Left lobe of liver (tissue), 2 donors: Measurements from ENCODE around the gene VGLL2. TPM values are rescaled to one million over a fixed set of nuclear protein-coding genes. Genes with fewer than 3 reads are reported as not detected.

Source experiments
- ATAC-seq: fragments of 200-7000 bp; cut with Tn5 transposase; one replicate; pipeline ENCODE4 v1.9.1; 2020; ENCODE audit warnings: mild to moderate bottlenecking, moderate library complexity
- DNase-seq: peaks from one replicate; pipeline ENCODE4 v3.0.0-alpha.2; 2020; ENCODE audit warnings: low spot score
- total RNA-seq: library from RNA; stranded (reverse); gene quantifications from one replicate; pipeline ENCODE4 v1.2.1, GENCODE V29; 2021
- donor health status: DM: no; HTN: no; CAD: no; lungs with moderate emphysema.
- donor health status: DM: no; HTN: yes; CAD: no.

VGLL2 gene
- total RNA-seq, 1 donor from 2014 or later = not detected

DNA sequence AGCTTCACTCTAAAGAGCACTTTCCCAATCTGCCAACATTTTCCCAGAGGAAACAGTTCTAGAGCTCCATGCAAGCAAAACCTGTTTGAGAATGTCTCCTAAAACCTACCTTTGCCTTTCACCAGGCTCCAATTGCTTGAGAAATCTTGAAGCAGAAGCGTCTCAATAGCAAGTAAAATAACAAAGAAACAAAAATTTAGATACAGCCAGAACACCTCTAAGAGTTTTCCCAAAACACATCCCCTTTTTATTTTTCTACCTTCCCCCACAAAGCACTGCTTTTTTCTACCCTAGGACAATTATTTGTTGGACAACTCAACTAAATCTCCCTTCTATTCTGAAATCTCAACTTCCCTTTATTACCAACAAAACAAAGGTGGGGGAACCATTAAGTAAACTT is 3.6 kb downstream of the VGLL2 start:
- no peak for ATAC-seq

GRCh38 chr6:117269638-117270054 is 4.3 kb downstream of the VGLL2 start:
- ATAC-seq (no peak), DNase-seq (no peak)

More for the DNA sequence above, 3.6 kb downstream of the VGLL2 start:
- DNase-seq = no peak

DNA sequence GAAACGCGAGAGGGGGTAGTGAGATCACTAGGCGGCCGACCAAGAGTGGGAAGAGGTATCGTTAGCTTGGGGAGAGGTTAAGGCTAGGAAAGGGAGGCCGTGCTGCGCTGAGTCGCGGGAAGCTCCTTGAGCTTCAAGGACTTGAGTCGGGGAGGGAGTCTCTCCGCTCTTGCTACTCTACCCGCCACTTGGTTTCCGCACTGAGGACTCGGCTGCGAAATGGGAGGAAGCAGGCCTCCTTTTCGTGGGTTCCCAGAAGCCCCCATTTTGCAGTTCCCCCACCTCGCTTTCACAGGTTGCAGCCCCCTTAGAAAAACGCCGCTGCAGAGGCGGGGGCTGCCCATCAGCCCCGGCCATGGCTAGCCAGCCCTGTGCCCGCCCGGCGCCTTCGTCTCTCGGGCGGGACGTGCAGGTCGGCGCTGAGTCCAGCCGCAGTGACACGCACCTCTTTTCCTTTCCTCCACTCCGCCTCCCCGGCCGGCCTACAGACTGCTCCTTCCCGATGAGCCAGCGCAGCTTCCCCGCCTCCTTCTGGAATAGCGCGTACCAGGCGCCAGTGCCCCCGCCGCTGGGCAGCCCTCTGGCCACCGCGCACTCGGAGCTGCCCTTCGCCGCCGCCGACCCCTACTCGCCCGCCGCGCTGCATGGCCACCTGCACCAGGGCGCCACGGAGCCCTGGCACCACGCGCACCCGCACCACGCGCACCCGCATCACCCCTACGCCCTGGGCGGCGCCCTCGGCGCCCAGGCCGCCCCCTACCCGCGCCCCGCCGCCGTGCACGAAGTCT is 4.9 kb downstream of the VGLL2 start:
- DNase-seq (no peak), ATAC-seq (peak; percentile 35)

GRCh38 chr6:117270843-117271507 is 5.6 kb downstream of the VGLL2 start:
- peak; percentile 41 for ATAC-seq
- DNase-seq = no peak

DNA sequence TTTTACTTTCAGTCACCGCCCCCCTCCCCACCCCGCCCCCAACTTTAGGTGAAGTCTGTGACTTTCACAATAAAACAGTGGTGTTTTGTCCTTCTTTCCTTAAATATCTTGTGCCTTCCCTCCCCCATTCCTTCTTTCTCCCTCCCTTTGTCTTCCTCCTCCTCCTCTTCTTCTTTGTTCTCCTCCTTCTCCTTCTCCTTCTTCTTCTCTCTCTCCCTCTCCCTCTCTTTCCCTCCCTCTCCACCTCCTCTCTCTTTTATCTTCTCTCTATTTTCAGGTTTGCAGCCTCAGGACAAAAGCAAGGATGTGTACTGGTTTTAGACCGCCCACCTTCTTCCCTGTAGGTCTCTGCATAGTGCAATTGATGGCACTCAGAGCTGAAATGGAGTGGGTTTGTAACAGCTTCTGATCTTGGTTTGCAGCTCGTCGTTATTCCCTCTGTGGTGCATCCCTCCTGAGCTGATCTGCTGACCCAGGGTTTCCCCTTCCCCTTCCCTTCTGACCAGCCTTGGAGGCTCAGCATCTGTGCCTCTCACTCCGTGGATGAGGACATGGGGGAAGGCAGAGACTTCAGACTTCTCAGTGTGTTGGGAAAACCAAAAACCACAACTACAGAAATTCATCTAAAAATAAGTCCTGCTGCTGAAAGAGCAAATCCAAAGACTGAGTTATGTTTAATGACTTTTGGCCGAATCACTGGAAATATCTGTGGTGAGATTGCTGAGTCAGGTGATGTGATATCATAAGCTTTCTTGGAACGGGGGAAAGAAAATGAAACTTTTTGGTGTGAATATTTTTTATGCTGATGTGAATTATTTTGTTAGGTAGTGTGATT is 6.9 kb downstream of the VGLL2 start:
- ATAC-seq = no peak
- DNase-seq = no peak

- no peak for DNase-seq
- ATAC-seq = no peak
Measured at GRCh38 chr6:117272891-117273290, 7.5 kb downstream of the VGLL2 start.

- DNase-seq (no peak), ATAC-seq (no peak)
Measured at GRCh38 chr6:117275205-117275604, 9.8 kb downstream of the VGLL2 start.

- no peak for DNase-seq
Measured at GRCh38 chr6:117275711-117276110, 10.4 kb downstream of the VGLL2 start.

DNA sequence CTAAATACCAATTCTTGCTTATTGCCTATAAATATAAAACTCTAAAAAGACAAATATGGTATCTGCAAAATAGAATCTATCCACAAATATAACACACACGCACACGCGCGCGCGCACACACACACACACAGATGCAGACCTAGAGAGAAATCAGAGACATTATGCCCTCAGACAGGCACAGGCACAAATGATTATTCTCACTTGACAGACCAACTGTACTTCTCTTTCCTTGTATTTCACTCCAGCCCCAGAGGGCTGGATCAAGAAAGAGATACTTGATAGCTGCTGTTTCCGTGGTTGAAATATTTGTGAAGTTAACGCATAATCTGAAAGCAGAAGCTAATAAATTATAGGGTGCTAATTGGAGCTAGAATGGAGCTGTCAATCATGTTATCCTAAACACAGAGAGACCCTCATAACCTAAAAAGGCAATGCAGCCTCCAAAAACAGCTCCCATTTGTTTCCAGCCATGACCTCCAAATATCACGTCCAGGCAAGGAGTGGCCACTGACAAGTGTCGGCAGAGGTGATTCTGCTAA is 11.5 kb downstream of the VGLL2 start:
- ATAC-seq (no peak), DNase-seq (no peak)

More at GRCh38 chr6:117275711-117276110, 10.4 kb downstream of the VGLL2 start:
- ATAC-seq = no peak

- no peak for DNase-seq
- no peak for ATAC-seq
Measured at GRCh38 chr6:117280922-117281321, 15.6 kb downstream of the VGLL2 start.

GRCh38 chr6:117288083-117288715 is 22.8 kb downstream of the VGLL2 start:
- DNase-seq (no peak), ATAC-seq (no peak)

GRCh38 chr6:117290173-117290846 is 25.0 kb downstream of the VGLL2 start:
- DNase-seq (no peak), ATAC-seq (no peak)

GRCh38 chr6:117298941-117299340 is 33.6 kb downstream of the VGLL2 start:
- no peak for DNase-seq
- ATAC-seq = no peak

GRCh38 chr6:117303323-117303722 is 38.0 kb downstream of the VGLL2 start:
- ATAC-seq = no peak
- DNase-seq = no peak

GRCh38 chr6:117304446-117304845 is 39.1 kb downstream of the VGLL2 start:
- DNase-seq = no peak
- no peak for ATAC-seq

DNA sequence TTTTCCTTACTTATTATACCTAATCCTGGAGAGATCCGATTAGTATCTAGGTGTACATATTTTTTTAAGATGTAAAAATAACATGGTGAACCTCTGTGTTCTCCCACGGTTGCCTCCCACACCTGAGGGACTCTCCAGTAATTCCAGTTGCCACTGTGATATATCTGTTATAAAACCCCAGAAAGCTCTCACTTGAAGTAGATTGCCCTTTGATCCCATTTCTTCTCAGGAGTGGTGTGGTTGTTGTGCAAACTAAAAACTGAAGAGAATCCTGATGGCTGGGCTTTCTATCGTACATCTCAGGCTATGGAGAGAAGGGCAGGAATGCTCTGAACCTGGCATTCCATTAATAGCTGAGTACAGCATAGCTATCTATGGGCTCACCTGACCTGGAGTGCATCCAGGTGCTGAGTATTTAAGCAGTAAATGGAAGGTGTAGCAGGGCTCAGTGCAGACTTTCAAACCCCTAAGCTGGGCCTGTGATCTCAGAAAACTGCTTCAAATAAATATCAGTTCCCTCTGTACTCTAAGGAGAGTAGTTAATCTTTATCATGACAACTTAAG is 41.0 kb downstream of the VGLL2 start:
- ATAC-seq (no peak), DNase-seq (no peak)

GRCh38 chr6:117307655-117308054 is 42.3 kb downstream of the VGLL2 start:
- ATAC-seq (no peak), DNase-seq (no peak)

- DNase-seq (no peak), ATAC-seq (no peak)
Measured at GRCh38 chr6:117309069-117309468, 43.7 kb downstream of the VGLL2 start.

- DNase-seq = no peak
- no peak for ATAC-seq
Measured at GRCh38 chr6:117309611-117310010, 44.3 kb downstream of the VGLL2 start.

- no peak for DNase-seq
Measured at GRCh38 chr6:117311310-117311709, 46.0 kb downstream of the VGLL2 start.

More at GRCh38 chr6:117311310-117311709, 46.0 kb downstream of the VGLL2 start:
- no peak for ATAC-seq
